Measurements from ENCODE around the gene MAN2A1. TPM values are rescaled to one million over a fixed set of nuclear protein-coding genes. Genes with fewer than 3 reads are reported as not detected.

MAN2A1 gene
- total RNA-seq, 1 experiment from 2014 or later = 128 TPM

DNA sequence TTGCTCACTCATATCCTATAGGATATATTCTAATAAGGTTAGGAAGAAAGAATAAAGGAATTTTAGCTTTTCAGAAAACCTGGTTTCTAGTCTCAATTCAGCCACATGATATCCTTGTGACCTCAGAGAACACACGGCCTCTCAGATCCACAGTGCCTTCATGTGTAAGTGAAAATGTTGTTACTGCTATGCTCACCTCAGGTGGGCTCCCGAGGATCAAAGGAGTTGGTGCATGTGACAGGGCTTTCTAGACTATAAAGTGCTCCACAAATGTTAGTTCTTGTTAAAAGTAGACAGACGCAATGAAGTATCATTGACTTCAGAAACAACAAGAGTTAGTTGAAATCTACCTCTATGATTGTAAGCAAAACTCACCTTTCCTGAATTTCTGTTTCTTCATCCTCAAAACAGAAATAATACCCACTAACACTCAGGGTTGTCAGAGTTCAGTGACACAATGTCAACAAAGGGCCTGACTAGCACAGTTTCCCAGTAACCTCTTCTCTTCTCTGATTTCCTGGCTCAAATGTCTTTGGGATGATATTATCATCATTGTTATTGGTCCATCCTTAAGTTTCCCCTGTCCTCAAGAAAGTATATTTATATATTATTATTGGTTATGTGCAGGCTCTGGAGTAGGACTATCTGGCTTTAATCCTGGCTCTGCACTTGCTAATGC, 36.0 kb upstream of the MAN2A1 start:
- CTCF ChIA-PET = no interaction called here

DNA sequence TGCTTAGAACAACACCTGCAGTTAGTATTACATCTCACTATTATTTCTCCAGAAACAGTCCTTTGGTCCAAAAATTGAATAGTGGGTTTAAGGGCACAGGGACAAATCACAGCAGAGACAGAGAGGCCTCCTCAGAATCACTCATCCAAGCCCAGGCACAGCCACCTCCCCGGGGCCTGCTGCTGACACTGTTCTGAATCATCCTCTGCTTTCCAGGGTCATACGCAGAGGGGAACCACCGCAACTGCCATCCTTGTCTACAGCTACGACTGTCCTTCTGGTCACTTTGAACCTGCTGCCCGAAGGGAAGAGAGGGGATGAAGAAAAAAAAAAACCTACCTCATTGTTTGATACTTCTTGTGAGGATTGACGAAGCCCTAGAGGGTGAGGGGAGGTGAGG, 35.3 kb upstream of the MAN2A1 start:
- Histone ChIP-seq H3K4me1 (ENCODE audit: insufficient read depth, low read length, poor library complexity, severe bottlenecking) (peaks cover 6% of the 10 kb centered on the region), H3K27me3 (replicated peaks; ENCODE audit: insufficient read depth, low read depth, low read length, poor library complexity) (no peaks in the 10 kb centered on the region), H3K36me3 (ENCODE audit: insufficient read depth, low read length, poor library complexity, severe bottlenecking) (no peaks in the 10 kb centered on the region), H3K4me3 (ENCODE audit: low read depth, low read length, poor library complexity, severe bottlenecking) (no peak overlapping the region), H3K9me3 (ENCODE audit: low read depth, low read length, poor library complexity, severe bottlenecking) (no peaks in the 10 kb centered on the region), H3K27ac (ENCODE audit: low read depth, low read length, poor library complexity, severe bottlenecking) (no peak overlapping the region)
- DNase-seq (ENCODE audit: low spot score) = no peak
- ChIA-PET CTCF (no interaction called here), POLR2A (ENCODE audit: low non-redundant PET) (no interaction called here)
- intact Hi-C loops (cut with micrococcal nuclease; ENCODE audit: unreplicated experiment) = no loop called here
- TF ChIP-seq EZH2 (IDR thresholded peaks at IDR 0.05; ENCODE audit: borderline replicate concordance, low read depth, low read length, poor library complexity, severe bottlenecking) = no peak
- TF ChIP-seq, protein P1, sequence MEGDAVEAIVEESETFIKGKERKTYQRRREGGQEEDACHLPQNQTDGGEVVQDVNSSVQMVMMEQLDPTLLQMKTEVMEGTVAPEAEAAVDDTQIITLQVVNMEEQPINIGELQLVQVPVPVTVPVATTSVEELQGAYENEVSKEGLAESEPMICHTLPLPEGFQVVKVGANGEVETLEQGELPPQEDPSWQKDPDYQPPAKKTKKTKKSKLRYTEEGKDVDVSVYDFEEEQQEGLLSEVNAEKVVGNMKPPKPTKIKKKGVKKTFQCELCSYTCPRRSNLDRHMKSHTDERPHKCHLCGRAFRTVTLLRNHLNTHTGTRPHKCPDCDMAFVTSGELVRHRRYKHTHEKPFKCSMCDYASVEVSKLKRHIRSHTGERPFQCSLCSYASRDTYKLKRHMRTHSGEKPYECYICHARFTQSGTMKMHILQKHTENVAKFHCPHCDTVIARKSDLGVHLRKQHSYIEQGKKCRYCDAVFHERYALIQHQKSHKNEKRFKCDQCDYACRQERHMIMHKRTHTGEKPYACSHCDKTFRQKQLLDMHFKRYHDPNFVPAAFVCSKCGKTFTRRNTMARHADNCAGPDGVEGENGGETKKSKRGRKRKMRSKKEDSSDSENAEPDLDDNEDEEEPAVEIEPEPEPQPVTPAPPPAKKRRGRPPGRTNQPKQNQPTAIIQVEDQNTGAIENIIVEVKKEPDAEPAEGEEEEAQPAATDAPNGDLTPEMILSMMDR (conservative IDR thresholded peaks at IDR 0.05; ENCODE audit: low read depth, low read length) = no peak
- BruUV-seq (replicated peaks) = no TSS peak

More for the DNA sequence above, 36.0 kb upstream of the MAN2A1 start:
- BruUV-seq (replicated peaks) = no TSS peak
- Histone ChIP-seq H3K27ac (ENCODE audit: low read depth, low read length, poor library complexity, severe bottlenecking) (no peak overlapping the region), H3K4me3 (ENCODE audit: low read depth, low read length, poor library complexity, severe bottlenecking) (no peak overlapping the region), H3K9me3 (ENCODE audit: low read depth, low read length, poor library complexity, severe bottlenecking) (no peaks in the 10 kb centered on the region), H3K27me3 (replicated peaks; ENCODE audit: insufficient read depth, low read depth, low read length, poor library complexity) (no peaks in the 10 kb centered on the region), H3K4me1 (ENCODE audit: insufficient read depth, low read length, poor library complexity, severe bottlenecking) (peaks cover 11% of the 10 kb centered on the region), H3K36me3 (ENCODE audit: insufficient read depth, low read length, poor library complexity, severe bottlenecking) (no peaks in the 10 kb centered on the region)
- intact Hi-C loops (cut with micrococcal nuclease; ENCODE audit: unreplicated experiment) = no loop called here
- no peak for DNase-seq (ENCODE audit: low spot score)
- POLR2A ChIA-PET (ENCODE audit: low non-redundant PET) = no interaction called here
- TF ChIP-seq EZH2 (IDR thresholded peaks at IDR 0.05; ENCODE audit: borderline replicate concordance, low read depth, low read length, poor library complexity, severe bottlenecking) = no peak
- TF ChIP-seq, protein P1 (conservative IDR thresholded peaks at IDR 0.05; ENCODE audit: low read depth, low read length) = no peak

- Histone ChIP-seq H3K27ac (ENCODE audit: low read depth, low read length, poor library complexity, severe bottlenecking) (no peak overlapping the region), H3K27me3 (replicated peaks; ENCODE audit: insufficient read depth, low read depth, low read length, poor library complexity) (no peaks in the 10 kb centered on the region), H3K9me3 (ENCODE audit: low read depth, low read length, poor library complexity, severe bottlenecking) (no peaks in the 10 kb centered on the region), H3K36me3 (ENCODE audit: insufficient read depth, low read length, poor library complexity, severe bottlenecking) (no peaks in the 10 kb centered on the region), H3K4me1 (ENCODE audit: insufficient read depth, low read length, poor library complexity, severe bottlenecking) (no peaks in the 10 kb centered on the region), H3K4me3 (ENCODE audit: low read depth, low read length, poor library complexity, severe bottlenecking) (no peak overlapping the region)
- ChIA-PET POLR2A (ENCODE audit: low non-redundant PET) (no interaction called here), CTCF (no interaction called here)
- DNase-seq (ENCODE audit: low spot score) = no peak
- no TSS peak for BruUV-seq (replicated peaks)
- intact Hi-C loops (cut with micrococcal nuclease; ENCODE audit: unreplicated experiment) = no loop called here
- TF ChIP-seq, protein P1 (conservative IDR thresholded peaks at IDR 0.05; ENCODE audit: low read depth, low read length) = no peak
- TF ChIP-seq EZH2 (IDR thresholded peaks at IDR 0.05; ENCODE audit: borderline replicate concordance, low read depth, low read length, poor library complexity, severe bottlenecking) = no peak
These were observed 33.9 kb upstream of the MAN2A1 start for GRCh38 chr5:109655841-109656240.
